Neutrophil (primary cell): ENCODE data around the gene WDR36.

ENCODE experiments used
- H3K27ac ChIP-seq: fragments of 200-600 bp; sonication (generic); 2 replicates; pipeline ENCODE4 v1.5.1; 2016; ENCODE audit warnings: mild to moderate bottlenecking, moderate library complexity
- H3K27me3 ChIP-seq: fragments of 200-600 bp; sonication (generic); 2 replicates; pipeline ENCODE4 v1.6.0; 2016; ENCODE audit warnings: mild to moderate bottlenecking
- H3K36me3 ChIP-seq: fragments of 200-600 bp; sonication (generic); 2 replicates; pipeline ENCODE4 v1.5.1; 2017
- H3K4me1 ChIP-seq, 2 experiments: fragments of 200-600 bp in 1 of 2; sonication (generic) in 1 of 2; 1 replicate in 1 of 2; 2 replicates in 1 of 2; pipeline versions ENCODE4 v1.5.1 to v1.6.1; 2013 to 2016; ENCODE audit warnings: low read depth in 1 of 2, low read length in 1 of 2, mild to moderate bottlenecking in 1 of 2, moderate library complexity in 1 of 2; ENCODE audit not compliant: control insufficient read depth in 1 of 2, insufficient read depth in 1 of 2
- H3K4me3 ChIP-seq, 2 experiments: fragments of 200-600 bp in 1 of 2; sonication (generic) in 1 of 2; 1 replicate in 1 of 2; 2 replicates in 1 of 2; pipeline ENCODE4 v1.5.1; 2013 to 2016; ENCODE audit warnings: low read depth in 1 of 2, low read length in 1 of 2, mild to moderate bottlenecking in 1 of 2, moderate library complexity in 1 of 2
- H3K9me3 ChIP-seq: fragments of 200-600 bp; sonication (generic); 2 replicates; pipeline ENCODE4 v1.5.1; 2016
- TF ChIP-seq, protein P1 (sequence below): fragments of 200-600 bp; sonication (generic); IDR thresholded peaks from 2 replicates; pipeline ENCODE4 v1.5.1; 2016; ENCODE audit warnings: antibody characterized with exemption

The WDR36 gene

DNA sequence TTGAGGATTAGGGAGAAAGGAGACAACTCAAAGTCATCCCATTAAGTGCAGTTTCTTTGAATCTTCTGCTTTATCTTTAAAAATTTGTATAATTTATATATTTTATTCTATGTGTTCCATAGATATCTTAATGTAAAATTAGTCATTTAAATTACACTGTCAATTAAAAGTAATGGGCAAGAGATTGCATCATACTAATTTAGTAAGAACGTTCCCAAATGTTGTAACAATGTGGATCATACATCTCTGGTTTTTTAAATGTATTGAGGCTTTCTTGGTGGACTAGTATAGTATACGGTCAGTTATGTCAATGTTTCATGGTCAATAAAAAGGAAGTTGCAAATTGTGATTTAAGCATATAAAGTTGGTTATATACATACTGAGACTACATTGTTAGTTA lies 14.5 kb upstream of the WDR36 start:
- H3K4me3 ChIP-seq = no peak overlapping the region
- H3K27ac ChIP-seq = no peak overlapping the region
- H3K27me3 ChIP-seq = peaks cover 17% of the 10 kb centered on the region
- H3K9me3 ChIP-seq = no peaks in the 10 kb centered on the region
- no peaks in the 10 kb centered on the region for H3K36me3 ChIP-seq
- peaks cover 5 to 24% of the 10 kb centered on the region in 2 experiments for H3K4me1 ChIP-seq
- TF ChIP-seq, protein P1, sequence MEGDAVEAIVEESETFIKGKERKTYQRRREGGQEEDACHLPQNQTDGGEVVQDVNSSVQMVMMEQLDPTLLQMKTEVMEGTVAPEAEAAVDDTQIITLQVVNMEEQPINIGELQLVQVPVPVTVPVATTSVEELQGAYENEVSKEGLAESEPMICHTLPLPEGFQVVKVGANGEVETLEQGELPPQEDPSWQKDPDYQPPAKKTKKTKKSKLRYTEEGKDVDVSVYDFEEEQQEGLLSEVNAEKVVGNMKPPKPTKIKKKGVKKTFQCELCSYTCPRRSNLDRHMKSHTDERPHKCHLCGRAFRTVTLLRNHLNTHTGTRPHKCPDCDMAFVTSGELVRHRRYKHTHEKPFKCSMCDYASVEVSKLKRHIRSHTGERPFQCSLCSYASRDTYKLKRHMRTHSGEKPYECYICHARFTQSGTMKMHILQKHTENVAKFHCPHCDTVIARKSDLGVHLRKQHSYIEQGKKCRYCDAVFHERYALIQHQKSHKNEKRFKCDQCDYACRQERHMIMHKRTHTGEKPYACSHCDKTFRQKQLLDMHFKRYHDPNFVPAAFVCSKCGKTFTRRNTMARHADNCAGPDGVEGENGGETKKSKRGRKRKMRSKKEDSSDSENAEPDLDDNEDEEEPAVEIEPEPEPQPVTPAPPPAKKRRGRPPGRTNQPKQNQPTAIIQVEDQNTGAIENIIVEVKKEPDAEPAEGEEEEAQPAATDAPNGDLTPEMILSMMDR = no peak

DNA sequence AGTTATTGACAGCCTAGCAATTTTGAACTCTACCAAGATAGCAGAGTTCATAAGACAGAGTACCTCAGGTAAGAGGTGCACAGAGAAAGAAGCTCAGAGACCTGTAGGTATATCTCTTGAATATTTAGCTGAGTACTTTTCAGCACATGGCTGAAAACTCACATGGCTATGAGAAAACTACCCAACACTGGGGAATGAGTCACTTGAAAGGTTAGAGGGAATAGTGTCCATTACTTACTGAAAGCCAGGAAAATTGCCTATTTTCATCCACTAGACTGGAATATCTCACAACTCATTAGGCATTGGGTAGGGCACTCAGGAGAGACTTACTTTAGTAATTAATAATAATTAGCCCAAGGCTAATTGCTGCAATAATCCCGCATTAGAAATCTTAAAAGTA lies 12.3 kb upstream of the WDR36 start:
- Histone ChIP-seq H3K27ac (no peak overlapping the region), H3K9me3 (no peaks in the 10 kb centered on the region), H3K4me1 (peaks cover 0 to 12% of the 10 kb centered on the region in 2 experiments), H3K27me3 (no peaks in the 10 kb centered on the region), H3K36me3 (no peaks in the 10 kb centered on the region), H3K4me3 (no peak overlapping the region)
- TF ChIP-seq, protein P1 = no peak

DNA sequence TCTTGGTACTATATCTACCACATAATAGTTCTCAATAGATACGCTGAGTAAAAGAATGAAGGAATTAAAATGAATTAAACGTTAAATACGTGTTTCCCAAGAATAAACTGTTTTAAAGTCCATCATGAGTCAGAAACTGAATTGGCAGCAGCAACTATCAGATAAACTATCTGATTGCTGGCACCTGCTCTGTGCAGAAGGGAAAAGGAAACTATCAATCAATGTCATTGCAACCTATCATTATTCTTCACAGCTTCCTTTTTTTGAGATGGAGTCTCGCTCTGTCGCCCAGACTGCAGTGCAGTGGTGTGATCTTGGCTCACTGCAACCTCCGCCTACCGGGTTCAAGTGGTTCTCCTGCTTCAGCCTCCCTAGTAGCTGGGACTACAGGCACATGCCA lies 8.8 kb upstream of the WDR36 start:
- Histone ChIP-seq H3K36me3 (no peaks in the 10 kb centered on the region), H3K9me3 (no peaks in the 10 kb centered on the region), H3K27ac (no peak overlapping the region), H3K4me1 (no peaks in the 10 kb centered on the region), H3K27me3 (no peaks in the 10 kb centered on the region), H3K4me3 (no peak overlapping the region)
- TF ChIP-seq, protein P1 = no peak

DNA sequence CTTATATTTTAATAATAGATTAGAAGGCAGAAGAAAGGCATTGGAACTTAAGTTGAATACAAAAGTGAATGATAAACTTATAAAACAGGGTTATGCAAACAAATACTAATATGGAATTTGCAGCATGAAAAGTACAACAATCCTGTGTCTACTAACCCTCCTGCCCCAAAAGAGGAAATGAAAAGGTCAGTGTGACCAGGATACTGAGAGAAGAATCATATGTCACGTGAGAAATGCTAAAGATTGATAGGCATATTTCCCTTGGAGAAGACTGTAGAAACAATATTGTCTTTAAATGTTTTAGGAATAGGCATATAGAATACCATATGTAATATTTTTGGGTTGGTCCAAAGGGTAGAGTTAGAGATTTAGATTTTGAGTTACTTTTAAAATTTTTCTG lies 3.8 kb downstream of the WDR36 start:
- Histone ChIP-seq H3K9me3 (no peaks in the 10 kb centered on the region), H3K4me1 (peaks cover 14 to 15% of the 10 kb centered on the region in 2 experiments), H3K27ac (no peak overlapping the region), H3K4me3 (no peak overlapping the region), H3K36me3 (peaks cover 3% of the 10 kb centered on the region), H3K27me3 (no peaks in the 10 kb centered on the region)
- TF ChIP-seq, protein P1 = no peak

DNA sequence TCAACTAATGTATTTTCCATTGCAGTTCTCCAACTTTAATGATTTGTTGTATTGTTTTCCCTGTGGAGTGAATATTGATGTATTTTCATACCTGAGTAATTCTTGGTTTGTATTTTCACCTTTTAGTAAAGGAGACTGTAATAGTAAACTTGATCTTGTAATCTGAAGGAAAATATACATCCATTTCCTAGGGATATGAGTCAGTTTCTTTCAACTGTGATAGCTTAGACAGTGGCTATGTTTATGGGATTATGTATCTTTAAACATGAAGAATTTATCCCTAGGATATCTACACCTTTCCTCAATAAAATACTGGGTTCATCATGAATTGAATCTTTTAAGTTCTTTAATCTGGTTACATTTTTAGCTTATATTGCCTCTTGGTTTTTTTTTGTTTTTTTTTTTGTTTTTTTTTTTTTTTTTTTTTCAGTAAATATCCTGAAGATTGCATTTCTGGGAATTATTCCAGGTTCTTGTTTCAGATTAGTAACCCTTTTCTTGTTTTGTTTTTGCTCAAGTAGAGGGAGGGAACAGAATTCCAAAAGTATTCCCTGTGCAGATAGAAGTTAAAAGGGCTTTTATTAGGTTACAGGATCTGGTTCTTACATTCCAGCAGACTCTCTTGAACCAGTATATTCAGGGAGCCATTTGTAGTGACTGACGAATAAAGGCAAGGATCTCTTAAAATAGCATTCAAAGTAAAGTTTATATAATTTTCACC lies 7.1 kb downstream of the WDR36 start:
- H3K27ac ChIP-seq = no peak overlapping the region
- no peaks in the 10 kb centered on the region for H3K27me3 ChIP-seq
- H3K36me3 ChIP-seq = peaks cover 33% of the 10 kb centered on the region
- TF ChIP-seq, protein P1 = no peak
- no peaks in the 10 kb centered on the region for H3K4me1 ChIP-seq
- no peaks in the 10 kb centered on the region for H3K9me3 ChIP-seq
- H3K4me3 ChIP-seq = no peak overlapping the region
